ENCODE results near the gene PWWP2B. TPM values are rescaled to one million over a fixed set of nuclear protein-coding genes. Genes with fewer than 3 reads are reported as not detected.

The PWWP2B gene
- total RNA-seq, 1 experiment from 2014 or later = 12.2 TPM

DNA sequence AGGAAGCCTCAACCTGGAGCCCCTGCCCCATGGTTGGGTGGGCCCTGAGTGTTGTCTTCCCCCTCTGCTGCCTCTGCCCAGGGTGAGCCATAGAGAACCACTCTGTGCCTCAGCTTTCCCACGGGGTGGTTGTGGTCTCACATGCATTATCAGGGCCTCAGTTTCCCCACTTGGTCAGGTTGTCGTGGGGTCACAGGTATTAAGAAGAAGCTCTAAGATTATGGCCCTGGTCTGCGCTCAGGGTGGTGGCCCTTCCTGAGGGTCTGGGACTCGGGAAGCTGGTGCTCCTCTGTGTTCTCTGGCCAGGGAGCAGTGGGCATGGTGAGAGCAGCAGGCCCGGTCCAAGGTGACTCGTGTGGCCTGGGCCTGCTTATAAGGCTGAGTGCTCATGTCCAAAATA is 47.2 kb upstream of the PWWP2B start:
- ChIA-PET POLR2A (no interaction called here), CTCF (interaction anchor here (2.4 to 2.6 kb wide), 2 partner anchors 12 to 126 kb away, joined by 8 to 25 read pairs; no protein-coding TSS in a partner anchor)
- Mint-ChIP-seq H3K9me3 (no peaks in the 10 kb centered on the region), H3K4me3 (no peak overlapping the region), H3K27ac (no peak overlapping the region), H3K27me3 (ENCODE audit: low read depth) (peaks cover 7% of the 10 kb centered on the region), H3K36me3 (no peaks in the 10 kb centered on the region), H3K4me1 (no peaks in the 10 kb centered on the region)
- no peak for TF ChIP-seq TP53 (CRISPR knock-in tag; IDR thresholded peaks at IDR 0.05)
- TF ChIP-seq RORB (CRISPR knock-in tag; IDR thresholded peaks at IDR 0.05) = no peak
- TF ChIP-seq, protein P1, sequence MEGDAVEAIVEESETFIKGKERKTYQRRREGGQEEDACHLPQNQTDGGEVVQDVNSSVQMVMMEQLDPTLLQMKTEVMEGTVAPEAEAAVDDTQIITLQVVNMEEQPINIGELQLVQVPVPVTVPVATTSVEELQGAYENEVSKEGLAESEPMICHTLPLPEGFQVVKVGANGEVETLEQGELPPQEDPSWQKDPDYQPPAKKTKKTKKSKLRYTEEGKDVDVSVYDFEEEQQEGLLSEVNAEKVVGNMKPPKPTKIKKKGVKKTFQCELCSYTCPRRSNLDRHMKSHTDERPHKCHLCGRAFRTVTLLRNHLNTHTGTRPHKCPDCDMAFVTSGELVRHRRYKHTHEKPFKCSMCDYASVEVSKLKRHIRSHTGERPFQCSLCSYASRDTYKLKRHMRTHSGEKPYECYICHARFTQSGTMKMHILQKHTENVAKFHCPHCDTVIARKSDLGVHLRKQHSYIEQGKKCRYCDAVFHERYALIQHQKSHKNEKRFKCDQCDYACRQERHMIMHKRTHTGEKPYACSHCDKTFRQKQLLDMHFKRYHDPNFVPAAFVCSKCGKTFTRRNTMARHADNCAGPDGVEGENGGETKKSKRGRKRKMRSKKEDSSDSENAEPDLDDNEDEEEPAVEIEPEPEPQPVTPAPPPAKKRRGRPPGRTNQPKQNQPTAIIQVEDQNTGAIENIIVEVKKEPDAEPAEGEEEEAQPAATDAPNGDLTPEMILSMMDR (IDR thresholded peaks at IDR 0.05) = no peak
- TF ChIP-seq MXD4 (CRISPR knock-in tag; IDR thresholded peaks at IDR 0.05; ENCODE audit: borderline replicate concordance) = no peak
- TF ChIP-seq, protein P2, sequence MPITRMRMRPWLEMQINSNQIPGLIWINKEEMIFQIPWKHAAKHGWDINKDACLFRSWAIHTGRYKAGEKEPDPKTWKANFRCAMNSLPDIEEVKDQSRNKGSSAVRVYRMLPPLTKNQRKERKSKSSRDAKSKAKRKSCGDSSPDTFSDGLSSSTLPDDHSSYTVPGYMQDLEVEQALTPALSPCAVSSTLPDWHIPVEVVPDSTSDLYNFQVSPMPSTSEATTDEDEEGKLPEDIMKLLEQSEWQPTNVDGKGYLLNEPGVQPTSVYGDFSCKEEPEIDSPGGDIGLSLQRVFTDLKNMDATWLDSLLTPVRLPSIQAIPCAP (CRISPR knock-in tag; IDR thresholded peaks at IDR 0.05) = no peak
- TF ChIP-seq ZNF317 (CRISPR knock-in tag; IDR thresholded peaks at IDR 0.05; ENCODE audit: borderline replicate concordance, low read depth) = no peak
- TF ChIP-seq, protein P3, sequence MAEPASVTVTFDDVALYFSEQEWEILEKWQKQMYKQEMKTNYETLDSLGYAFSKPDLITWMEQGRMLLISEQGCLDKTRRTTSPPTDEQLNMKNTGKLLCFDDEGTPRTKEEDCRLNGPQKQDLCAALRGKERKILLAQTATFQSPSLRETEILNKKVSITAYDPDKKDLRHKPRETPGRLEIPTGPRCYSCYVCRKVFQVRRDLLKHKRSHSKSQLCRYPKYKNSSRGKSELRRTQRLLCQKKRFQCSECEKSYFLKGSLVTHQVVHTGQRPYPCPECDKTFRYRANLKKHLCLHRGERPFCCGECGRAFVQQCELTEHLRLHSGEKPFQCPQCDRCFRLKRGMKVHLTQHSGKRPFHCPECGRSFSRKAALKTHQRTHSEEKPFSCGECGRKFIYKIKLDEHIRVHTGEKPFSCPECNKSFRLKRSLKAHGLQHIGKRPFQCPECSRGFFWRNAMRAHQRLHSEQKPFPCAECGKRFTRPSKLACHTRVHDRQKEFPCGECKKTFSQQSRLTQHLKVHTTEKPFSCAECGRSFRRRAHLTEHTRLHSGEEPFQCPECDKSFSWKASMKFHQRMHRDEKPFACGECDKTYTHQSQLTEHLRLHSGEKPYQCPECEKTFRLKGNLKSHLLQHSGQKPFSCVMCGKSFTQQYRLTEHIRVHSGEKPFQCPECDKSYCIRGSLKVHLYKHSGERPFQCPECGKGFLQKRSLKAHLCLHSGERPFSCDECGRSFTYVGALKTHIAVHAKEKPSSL (CRISPR knock-in tag; conservative IDR thresholded peaks at IDR 0.05) = no peak
- TF ChIP-seq PRRX2 (CRISPR knock-in tag; IDR thresholded peaks at IDR 0.05) = no peak
- ATAC-seq (no peak), DNase-seq (ENCODE audit: low spot score) (no peak)

DNA sequence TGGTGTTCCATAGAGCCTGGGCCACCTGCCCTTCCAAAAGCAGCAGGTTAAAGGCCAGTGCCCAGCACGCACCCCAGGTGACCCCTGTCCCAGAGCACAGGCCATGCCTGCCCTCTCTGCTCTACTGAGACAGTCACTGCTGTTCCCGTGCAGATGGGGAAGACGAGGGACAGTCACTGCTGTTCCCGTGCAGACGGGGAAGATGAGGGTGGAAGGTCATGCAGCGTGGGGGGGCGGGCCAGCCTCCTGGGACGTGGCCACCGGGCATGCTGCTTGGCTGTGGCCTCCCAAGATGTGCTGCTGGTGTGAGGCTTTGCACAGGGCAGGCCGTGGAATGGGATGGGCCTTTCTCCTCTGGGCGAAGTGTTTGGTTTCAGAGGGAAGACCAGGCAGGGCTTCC is 46.6 kb upstream of the PWWP2B start:
- no peak for DNase-seq (ENCODE audit: low spot score)
- H3K36me3 Mint-ChIP-seq = no peaks in the 10 kb centered on the region
- ATAC-seq = no peak
- H3K4me1 Mint-ChIP-seq = no peaks in the 10 kb centered on the region
- H3K27ac Mint-ChIP-seq = no peak overlapping the region
- no peaks in the 10 kb centered on the region for H3K9me3 Mint-ChIP-seq
- no peak overlapping the region for H3K4me3 Mint-ChIP-seq
- CTCF ChIA-PET = interaction anchor here (1.4 to 2.6 kb wide), 3 partner anchors 11 to 127 kb away, joined by 3 to 25 read pairs (median 8); partner anchors contain the start of gene LRRC27
- POLR2A ChIA-PET = no interaction called here
- peaks cover 7% of the 10 kb centered on the region for H3K27me3 Mint-ChIP-seq (ENCODE audit: low read depth)
- TF ChIP-seq, protein P1 (IDR thresholded peaks at IDR 0.05) = no peak
- TF ChIP-seq, protein P4, sequence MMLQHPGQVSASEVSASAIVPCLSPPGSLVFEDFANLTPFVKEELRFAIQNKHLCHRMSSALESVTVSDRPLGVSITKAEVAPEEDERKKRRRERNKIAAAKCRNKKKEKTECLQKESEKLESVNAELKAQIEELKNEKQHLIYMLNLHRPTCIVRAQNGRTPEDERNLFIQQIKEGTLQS (CRISPR knock-in tag; conservative IDR thresholded peaks at IDR 0.05) = no peak
- TF ChIP-seq CREB1 (CRISPR knock-in tag; IDR thresholded peaks at IDR 0.05) = no peak
- no peak for TF ChIP-seq TCF7 (CRISPR knock-in tag; IDR thresholded peaks at IDR 0.05; ENCODE audit: low read depth)
- no peak for TF ChIP-seq FOXJ3 (CRISPR knock-in tag; IDR thresholded peaks at IDR 0.05; ENCODE audit: borderline replicate concordance)
- TF ChIP-seq ZNF138 (CRISPR knock-in tag; conservative IDR thresholded peaks at IDR 0.05) = no peak
- TF ChIP-seq, protein P5, sequence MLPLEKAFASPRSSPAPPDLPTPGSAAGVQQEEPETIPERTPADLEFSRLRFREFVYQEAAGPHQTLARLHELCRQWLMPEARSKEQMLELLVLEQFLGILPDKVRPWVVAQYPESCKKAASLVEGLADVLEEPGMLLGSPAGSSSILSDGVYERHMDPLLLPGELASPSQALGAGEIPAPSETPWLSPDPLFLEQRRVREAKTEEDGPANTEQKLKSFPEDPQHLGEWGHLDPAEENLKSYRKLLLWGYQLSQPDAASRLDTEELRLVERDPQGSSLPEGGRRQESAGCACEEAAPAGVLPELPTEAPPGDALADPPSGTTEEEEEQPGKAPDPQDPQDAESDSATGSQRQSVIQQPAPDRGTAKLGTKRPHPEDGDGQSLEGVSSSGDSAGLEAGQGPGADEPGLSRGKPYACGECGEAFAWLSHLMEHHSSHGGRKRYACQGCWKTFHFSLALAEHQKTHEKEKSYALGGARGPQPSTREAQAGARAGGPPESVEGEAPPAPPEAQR (CRISPR knock-in tag; IDR thresholded peaks at IDR 0.05) = no peak
- TF ChIP-seq, protein P6, sequence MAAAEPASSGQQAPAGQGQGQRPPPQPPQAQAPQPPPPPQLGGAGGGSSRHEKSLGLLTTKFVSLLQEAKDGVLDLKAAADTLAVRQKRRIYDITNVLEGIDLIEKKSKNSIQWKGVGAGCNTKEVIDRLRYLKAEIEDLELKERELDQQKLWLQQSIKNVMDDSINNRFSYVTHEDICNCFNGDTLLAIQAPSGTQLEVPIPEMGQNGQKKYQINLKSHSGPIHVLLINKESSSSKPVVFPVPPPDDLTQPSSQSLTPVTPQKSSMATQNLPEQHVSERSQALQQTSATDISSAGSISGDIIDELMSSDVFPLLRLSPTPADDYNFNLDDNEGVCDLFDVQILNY (CRISPR knock-in tag; IDR thresholded peaks at IDR 0.05) = no peak
- TF ChIP-seq ZNF121 (CRISPR knock-in tag; IDR thresholded peaks at IDR 0.05) = no peak
- TF ChIP-seq SMAD3 (CRISPR knock-in tag; IDR thresholded peaks at IDR 0.05; ENCODE audit: borderline replicate concordance) = no peak
- no peak for TF ChIP-seq RORB (CRISPR knock-in tag; IDR thresholded peaks at IDR 0.05)
- TF ChIP-seq JUN (CRISPR knock-in tag; IDR thresholded peaks at IDR 0.05) = no peak
- TF ChIP-seq, protein P7, sequence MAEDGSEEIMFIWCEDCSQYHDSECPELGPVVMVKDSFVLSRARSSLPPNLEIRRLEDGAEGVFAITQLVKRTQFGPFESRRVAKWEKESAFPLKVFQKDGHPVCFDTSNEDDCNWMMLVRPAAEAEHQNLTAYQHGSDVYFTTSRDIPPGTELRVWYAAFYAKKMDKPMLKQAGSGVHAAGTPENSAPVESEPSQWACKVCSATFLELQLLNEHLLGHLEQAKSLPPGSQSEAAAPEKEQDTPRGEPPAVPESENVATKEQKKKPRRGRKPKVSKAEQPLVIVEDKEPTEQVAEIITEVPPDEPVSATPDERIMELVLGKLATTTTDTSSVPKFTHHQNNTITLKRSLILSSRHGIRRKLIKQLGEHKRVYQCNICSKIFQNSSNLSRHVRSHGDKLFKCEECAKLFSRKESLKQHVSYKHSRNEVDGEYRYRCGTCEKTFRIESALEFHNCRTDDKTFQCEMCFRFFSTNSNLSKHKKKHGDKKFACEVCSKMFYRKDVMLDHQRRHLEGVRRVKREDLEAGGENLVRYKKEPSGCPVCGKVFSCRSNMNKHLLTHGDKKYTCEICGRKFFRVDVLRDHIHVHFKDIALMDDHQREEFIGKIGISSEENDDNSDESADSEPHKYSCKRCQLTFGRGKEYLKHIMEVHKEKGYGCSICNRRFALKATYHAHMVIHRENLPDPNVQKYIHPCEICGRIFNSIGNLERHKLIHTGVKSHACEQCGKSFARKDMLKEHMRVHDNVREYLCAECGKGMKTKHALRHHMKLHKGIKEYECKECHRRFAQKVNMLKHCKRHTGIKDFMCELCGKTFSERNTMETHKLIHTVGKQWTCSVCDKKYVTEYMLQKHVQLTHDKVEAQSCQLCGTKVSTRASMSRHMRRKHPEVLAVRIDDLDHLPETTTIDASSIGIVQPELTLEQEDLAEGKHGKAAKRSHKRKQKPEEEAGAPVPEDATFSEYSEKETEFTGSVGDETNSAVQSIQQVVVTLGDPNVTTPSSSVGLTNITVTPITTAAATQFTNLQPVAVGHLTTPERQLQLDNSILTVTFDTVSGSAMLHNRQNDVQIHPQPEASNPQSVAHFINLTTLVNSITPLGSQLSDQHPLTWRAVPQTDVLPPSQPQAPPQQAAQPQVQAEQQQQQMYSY (CRISPR knock-in tag; IDR thresholded peaks at IDR 0.05) = no peak
- no peak for TF ChIP-seq ZNF416 (CRISPR knock-in tag; IDR thresholded peaks at IDR 0.05)

Measured in WTC11 (cell line).